ENCODE data around the gene LHX1.

DNA sequence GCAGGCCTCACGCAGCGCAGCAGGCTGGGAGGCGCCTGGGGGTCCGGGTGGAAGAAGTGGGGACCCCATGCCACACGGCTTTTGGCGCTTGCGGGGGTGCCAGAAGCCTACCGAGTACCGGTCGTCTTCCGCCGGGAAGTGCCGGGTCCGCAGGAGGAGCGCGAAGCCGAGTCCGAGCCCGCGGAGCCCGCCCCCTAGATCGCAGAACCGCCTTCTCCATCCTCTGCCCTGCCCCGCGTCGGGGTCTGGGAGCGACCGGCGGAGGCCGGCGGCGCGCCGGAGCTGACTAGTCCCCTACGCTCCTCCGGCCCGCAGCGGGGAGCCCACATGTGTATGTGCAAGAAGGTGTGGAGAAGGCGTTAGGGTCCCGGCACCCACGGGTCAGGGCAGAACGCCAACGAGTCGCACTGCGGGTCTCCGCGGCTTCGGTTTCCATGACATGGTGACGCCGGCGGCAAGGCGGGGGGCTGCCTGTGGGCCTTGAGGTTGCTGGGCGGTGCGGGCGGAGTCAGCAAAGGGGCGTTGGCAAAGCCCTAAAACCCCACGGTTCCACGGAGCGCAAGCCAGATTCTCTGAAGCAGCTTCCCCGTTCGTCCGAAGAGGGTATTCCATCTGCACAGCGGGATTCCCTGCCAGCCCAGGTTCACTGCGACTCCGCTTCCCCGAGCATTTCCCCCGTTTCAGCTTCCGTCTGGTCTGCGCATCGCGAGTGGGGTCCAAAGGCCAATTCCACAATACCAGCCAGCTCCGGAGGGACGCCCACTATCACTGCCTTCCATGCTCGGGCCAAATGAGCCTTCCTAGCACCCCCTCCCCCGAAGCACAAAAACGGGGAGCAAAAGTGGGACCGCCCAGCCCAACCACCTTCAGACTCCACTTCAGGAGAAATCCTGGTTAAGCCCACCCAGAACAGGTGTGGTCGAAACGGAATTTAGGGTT is 2.3 kb upstream of the LHX1 start:
- TF ChIP-seq, protein P1, sequence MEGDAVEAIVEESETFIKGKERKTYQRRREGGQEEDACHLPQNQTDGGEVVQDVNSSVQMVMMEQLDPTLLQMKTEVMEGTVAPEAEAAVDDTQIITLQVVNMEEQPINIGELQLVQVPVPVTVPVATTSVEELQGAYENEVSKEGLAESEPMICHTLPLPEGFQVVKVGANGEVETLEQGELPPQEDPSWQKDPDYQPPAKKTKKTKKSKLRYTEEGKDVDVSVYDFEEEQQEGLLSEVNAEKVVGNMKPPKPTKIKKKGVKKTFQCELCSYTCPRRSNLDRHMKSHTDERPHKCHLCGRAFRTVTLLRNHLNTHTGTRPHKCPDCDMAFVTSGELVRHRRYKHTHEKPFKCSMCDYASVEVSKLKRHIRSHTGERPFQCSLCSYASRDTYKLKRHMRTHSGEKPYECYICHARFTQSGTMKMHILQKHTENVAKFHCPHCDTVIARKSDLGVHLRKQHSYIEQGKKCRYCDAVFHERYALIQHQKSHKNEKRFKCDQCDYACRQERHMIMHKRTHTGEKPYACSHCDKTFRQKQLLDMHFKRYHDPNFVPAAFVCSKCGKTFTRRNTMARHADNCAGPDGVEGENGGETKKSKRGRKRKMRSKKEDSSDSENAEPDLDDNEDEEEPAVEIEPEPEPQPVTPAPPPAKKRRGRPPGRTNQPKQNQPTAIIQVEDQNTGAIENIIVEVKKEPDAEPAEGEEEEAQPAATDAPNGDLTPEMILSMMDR (conservative IDR thresholded peaks at IDR 0.05 in 1 of 2, IDR thresholded peaks at IDR 0.05 in 1 of 2; ENCODE audit: extremely low read depth in 1 of 2, insufficient read depth in 1 of 2, low read depth in 1 of 2, low read length in 2 of 2), result no peak
- TF ChIP-seq EZH2 (IDR thresholded peaks at IDR 0.05; ENCODE audit: borderline replicate concordance, low read length), result peak; percentile 99
